Transverse colon (tissue), 3 donors: ENCODE data around the gene GPHN.

Experiments used
- CTCF ChIP-seq, 5 experiments: fragments of 200-600 bp in 3 of 5; fragments of 450-650 bp in 2 of 5; sonication (generic) in 3 of 5; IDR thresholded peaks; 1 replicate in 2 of 5; 2 replicates in 3 of 5; pipeline ENCODE4 v1.5.1; 2016 to 2017; ENCODE audit warnings: antibody characterized with exemption in 5 of 5, inconsistent platforms in 3 of 5, mild to moderate bottlenecking in 2 of 5, moderate library complexity in 1 of 5
- POLR2A ChIP-seq: fragments of 450-650 bp; IDR thresholded peaks from one replicate; pipeline ENCODE4 v1.6.1; 2016; ENCODE audit warnings: antibody characterized with exemption, mild to moderate bottlenecking, moderate library complexity

- no peak for TF ChIP-seq CTCF (IDR thresholded peaks at IDR 0.05)
- no peak for TF ChIP-seq POLR2A
These were observed 600.3 kb downstream of the GPHN start for GRCh38 chr14:67108230-67108629.
